ENCODE measurements around the gene PLEKHJ1. TPM values are rescaled to one million over a fixed set of nuclear protein-coding genes. Genes with fewer than 3 reads are reported as not detected.

Gene PLEKHJ1
- total RNA-seq, 2 experiments from 2014 or later = 69.8 to 71.3 TPM

DNA sequence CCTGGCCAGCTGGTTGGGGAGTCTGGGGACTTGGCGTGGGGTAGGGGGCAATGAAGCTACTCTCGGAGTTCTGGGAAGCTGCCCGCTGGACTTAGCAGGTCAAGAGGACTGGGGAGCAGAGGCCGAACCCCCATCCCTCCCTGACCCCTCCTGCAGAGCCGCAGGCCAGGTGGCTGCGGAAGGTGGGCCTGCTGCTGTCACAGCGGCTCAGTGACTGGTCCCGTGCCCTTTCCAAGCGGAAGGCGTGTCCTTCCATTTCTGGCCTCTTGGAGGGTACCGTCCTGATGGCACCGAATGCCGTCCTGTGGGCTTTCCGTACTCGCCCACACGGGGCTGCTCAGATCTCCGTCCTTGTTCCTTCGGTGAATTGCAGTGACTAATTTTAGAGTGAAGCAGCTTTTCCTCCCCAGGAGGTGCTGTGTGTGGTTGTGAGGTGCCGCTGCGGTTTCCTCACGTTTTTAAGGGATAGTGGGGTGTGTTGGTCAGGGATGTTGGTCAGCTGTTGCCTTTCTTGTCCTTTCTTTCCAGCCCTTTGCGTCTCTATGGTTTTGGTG is 51.6 kb downstream of the PLEKHJ1 start:
- Mint-ChIP-seq H3K27me3 (no peaks in the 10 kb centered on the region), H3K9me3 (no peaks in the 10 kb centered on the region), H3K27ac (no peak overlapping the region), H3K4me3 (no peak overlapping the region), H3K36me3 (peaks cover 7% of the 10 kb centered on the region), H3K4me1 (peaks cover 2% of the 10 kb centered on the region)
- no peak for ATAC-seq (ENCODE audit: low read depth)
- POLR2A ChIA-PET = no interaction called here
- DNase-seq = no peak

Small RNAs within 50 kb of the gene (microRNA-seq; reads per million reads assigned to microRNA genes)
- gene MIR1227 (2.1 reads per million), gene MIR4321 (not detected)

Other genes starting within 250 kb of the PLEKHJ1 start
- gene BTBD2, start 220.6 kb downstream of the PLEKHJ1 start, total RNA-seq = 10 to 100 TPM; 55.0 to 61.4 TPM
- 100 to 1,000 TPM; 319 to 341 TPM for gene MKNK2, start 185.1 kb downstream of the PLEKHJ1 start, total RNA-seq
- 100 to 1,000 TPM; 190 to 200 TPM for gene MOB3A, start 140.0 kb downstream of the PLEKHJ1 start, total RNA-seq
- 10 to 100 TPM; 16.0 to 17.7 TPM for gene IZUMO4, start 139.4 kb downstream of the PLEKHJ1 start, total RNA-seq
- gene AP3D1, start 84.8 kb downstream of the PLEKHJ1 start, total RNA-seq = 10 to 100 TPM; 92.6 to 96.5 TPM
- 10 to 100 TPM; 50.1 to 56.2 TPM for gene DOT1L, start 72.4 kb downstream of the PLEKHJ1 start, total RNA-seq
- 100 to 1,000 TPM; 171 TPM for gene SF3A2, start 495 bp upstream of the PLEKHJ1 start, total RNA-seq
- gene AMH, start 13.0 kb upstream of the PLEKHJ1 start, total RNA-seq = 10 to 100 TPM in 1 of 2 experiments, 1 to 10 TPM in 1; 9.7 to 10.4 TPM
- gene JSRP1, start 20.1 kb upstream of the PLEKHJ1 start, total RNA-seq = 1 to 10 TPM; 1.1 to 1.4 TPM
- under 1 TPM in 1 of 2 experiments, not detected in 1; 0.14 TPM for gene PEAK3, start 45.8 kb upstream of the PLEKHJ1 start, total RNA-seq
- under 1 TPM; 0.69 to 0.82 TPM for gene LINGO3, start 71.8 kb upstream of the PLEKHJ1 start, total RNA-seq
- 100 to 1,000 TPM; 111 to 125 TPM for gene LSM7, start 92.3 kb upstream of the PLEKHJ1 start, total RNA-seq
- gene SPPL2B, start 92.4 kb upstream of the PLEKHJ1 start, total RNA-seq = 100 to 1,000 TPM in 1 of 2 experiments, 10 to 100 TPM in 1; 90.6 to 101 TPM
- under 1 TPM in 1 of 2 experiments, not detected in 1; 0.22 TPM for gene TMPRSS9, start 123.9 kb upstream of the PLEKHJ1 start, total RNA-seq
- 10 to 100 TPM; 46.5 to 48.5 TPM for gene TIMM13, start 191.3 kb upstream of the PLEKHJ1 start, total RNA-seq
- gene LMNB2, start 220.6 kb upstream of the PLEKHJ1 start, total RNA-seq = 10 to 100 TPM; 74.9 to 83.3 TPM
- gene GADD45B, start 239.8 kb upstream of the PLEKHJ1 start, total RNA-seq = 10 to 100 TPM; 83.1 to 85.4 TPM